HFF-Myc (cell line): ENCODE results near the gene PTPN3.

ENCODE experiments used
- DNase-seq: peaks from one replicate; pipeline ENCODE4 v3.0.0-alpha.2; 2011; ENCODE audit warnings: low read depth; ENCODE audit errors: extremely low read depth
- H3K4me3 ChIP-seq: replicated peaks from 2 replicates; pipeline ENCODE4 v1.5.1; 2011; ENCODE audit warnings: low read depth, mild to moderate bottlenecking, control low read depth, low read length
- TF ChIP-seq, protein P1 (sequence below): IDR thresholded peaks from 2 replicates; pipeline ENCODE4 v1.5.1; 2012; ENCODE audit warnings: mild to moderate bottlenecking, low read depth, low read length, control low read depth; ENCODE audit errors: missing control alignments

The PTPN3 gene

DNA sequence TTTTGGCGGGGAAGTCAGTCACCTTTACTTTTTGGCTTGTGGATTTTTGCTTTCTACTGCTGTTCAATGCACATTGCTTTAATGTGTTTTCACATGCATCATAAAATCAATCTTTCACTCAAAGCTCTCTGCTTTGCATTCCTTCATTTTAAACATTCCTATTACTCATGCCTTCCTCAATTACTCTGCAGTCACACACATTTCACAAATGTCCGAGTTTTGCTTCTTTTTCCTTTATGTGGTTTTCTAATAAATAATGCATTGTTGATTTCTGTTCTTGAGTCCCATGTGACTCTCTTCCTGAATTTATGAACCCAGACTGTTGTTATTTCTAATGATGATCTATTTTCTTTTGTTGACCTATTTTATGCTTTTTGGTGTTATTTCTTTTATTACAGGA is 95.0 kb downstream of the PTPN3 start:
- no peak for DNase-seq
- TF ChIP-seq, protein P1, sequence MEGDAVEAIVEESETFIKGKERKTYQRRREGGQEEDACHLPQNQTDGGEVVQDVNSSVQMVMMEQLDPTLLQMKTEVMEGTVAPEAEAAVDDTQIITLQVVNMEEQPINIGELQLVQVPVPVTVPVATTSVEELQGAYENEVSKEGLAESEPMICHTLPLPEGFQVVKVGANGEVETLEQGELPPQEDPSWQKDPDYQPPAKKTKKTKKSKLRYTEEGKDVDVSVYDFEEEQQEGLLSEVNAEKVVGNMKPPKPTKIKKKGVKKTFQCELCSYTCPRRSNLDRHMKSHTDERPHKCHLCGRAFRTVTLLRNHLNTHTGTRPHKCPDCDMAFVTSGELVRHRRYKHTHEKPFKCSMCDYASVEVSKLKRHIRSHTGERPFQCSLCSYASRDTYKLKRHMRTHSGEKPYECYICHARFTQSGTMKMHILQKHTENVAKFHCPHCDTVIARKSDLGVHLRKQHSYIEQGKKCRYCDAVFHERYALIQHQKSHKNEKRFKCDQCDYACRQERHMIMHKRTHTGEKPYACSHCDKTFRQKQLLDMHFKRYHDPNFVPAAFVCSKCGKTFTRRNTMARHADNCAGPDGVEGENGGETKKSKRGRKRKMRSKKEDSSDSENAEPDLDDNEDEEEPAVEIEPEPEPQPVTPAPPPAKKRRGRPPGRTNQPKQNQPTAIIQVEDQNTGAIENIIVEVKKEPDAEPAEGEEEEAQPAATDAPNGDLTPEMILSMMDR, result no peak
- no peak overlapping the region for H3K4me3 ChIP-seq

GRCh38 chr9:109401990-109402318 is 96.2 kb downstream of the PTPN3 start:
- no peak for DNase-seq
- no peak overlapping the region for H3K4me3 ChIP-seq
- TF ChIP-seq, protein P1, result no peak

DNA sequence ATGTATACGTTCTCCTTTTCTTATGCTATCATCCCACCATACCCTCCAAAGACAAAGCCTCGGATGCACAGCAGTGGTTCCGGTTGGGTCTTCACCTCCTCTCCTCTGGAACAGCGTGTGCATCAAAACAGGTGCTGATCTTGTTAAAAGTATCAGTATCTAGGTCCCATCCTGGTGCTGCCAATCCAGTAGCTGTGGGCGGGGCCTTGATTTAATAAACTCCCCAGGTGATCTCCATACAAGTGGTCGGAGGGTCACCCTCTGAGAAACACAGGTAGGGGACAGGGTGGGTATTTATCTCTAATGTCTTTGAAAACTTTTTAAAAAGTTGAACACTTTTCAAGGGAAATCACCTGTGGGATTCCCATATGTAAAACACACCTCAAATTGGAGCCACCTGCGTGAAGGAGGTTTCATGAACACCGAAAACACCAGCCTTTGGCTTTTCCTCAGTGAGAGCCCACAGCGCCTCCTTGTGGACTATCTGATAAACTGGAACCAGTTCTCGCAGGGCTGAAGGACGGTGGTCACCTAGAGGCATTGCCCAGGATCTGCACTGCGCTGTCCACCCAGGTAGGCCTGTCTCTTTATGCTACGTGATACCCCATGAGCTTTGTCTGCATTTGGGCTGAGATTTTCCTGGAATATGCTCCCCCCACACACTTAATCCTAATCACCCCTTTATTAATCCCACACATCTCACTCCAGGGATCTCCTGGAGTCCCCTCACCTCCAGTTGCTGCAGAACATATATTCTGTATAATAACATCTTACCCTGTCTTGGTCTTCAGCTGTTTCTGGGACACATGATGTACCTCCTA is 96.7 kb downstream of the PTPN3 start:
- no peak overlapping the region for H3K4me3 ChIP-seq
- TF ChIP-seq, protein P1, result peak; percentile 74
- no peak for DNase-seq

DNA sequence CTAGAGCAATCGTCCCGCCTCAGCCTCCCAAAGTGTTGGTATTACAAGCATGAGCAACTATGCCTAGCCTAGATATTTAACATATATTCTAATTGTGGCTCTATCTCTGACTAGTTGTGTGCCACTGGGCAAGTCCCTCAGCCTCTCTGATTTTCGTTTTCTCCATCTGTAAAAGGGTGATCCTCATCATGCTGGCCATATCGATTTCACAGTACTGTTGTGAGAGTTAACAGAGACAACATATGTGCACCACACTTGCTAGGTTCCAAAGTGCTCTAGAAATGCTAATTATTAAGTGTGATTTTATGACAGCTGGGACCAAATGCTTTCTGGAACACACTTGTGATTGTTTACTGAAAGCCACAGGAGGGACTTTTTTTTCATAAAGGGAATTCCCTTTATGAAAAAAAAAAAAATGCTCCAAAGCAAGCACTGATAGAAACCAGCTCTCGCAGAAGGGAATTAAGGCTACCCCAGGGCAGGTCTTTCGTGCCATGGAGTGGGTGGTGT is 98.8 kb downstream of the PTPN3 start:
- no peak for DNase-seq
- TF ChIP-seq, protein P1, result no peak
- no peak overlapping the region for H3K4me3 ChIP-seq

DNA sequence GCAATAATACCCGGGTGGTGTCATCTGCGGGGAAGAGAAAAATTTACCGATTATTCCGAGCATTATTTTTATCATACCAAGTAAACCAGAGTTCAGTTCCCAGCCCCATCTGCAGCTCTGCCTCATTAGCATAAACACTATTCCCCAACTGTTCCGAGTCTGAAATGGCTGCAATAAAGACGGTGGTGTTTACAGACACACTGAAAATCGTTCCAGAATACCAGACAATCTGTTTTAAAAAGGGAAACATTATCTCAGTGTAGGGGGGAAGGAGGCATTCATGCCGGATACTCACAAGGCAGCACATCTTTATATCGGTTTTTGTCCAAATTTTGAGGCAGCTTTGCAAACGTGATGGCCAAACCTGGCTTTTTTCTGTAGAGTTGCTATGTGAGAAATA is 106.9 kb downstream of the PTPN3 start:
- DNase-seq, result no peak
- no peak overlapping the region for H3K4me3 ChIP-seq
- TF ChIP-seq, protein P1, result no peak

DNA sequence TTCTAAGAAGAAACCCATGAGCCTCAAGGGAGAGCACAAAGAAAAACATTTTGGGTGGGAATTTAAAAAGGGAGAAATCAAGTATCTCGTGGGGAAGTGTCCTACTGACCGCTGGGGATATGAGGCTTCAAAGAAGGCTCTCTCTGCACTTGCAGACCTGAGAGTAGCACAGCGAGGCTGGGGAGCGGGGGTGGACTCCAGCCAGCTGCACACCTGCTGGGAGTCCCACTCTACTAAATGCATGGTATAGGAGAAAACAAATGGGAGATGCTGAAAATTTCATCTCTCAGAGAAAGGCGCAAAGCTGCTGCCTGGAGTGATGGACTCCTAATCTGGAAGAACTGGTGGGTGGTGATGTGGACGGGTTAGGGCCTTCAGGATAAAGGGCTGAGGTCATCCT is 110.3 kb downstream of the PTPN3 start:
- no peak for DNase-seq
- TF ChIP-seq, protein P1, result no peak
- H3K4me3 ChIP-seq, result no peak overlapping the region
